Stimulated activated CD8-positive, alpha-beta memory T cell treated with anti-CD3 and anti-CD28 coated beads, Interleukin-12 subunit alpha, Interleukin-12 subunit beta, amount 100 ng/mL, for 1 hour (primary cell): Measurements from ENCODE around the gene LRRC42.

Experiments
- DNase-seq: peaks from one replicate; pipeline ENCODE4 v3.0.0-alpha.2; 2020; ENCODE audit warnings: low read depth

LRRC42 gene, protein sequence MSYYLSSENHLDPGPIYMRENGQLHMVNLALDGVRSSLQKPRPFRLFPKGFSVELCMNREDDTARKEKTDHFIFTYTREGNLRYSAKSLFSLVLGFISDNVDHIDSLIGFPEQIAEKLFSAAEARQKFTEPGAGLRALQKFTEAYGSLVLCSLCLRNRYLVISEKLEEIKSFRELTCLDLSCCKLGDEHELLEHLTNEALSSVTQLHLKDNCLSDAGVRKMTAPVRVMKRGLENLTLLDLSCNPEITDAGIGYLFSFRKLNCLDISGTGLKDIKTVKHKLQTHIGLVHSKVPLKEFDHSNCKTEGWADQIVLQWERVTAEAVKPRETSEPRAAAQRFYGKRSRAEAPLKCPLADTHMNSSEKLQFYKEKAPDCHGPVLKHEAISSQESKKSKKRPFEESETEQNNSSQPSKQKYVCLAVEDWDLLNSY

DNA sequence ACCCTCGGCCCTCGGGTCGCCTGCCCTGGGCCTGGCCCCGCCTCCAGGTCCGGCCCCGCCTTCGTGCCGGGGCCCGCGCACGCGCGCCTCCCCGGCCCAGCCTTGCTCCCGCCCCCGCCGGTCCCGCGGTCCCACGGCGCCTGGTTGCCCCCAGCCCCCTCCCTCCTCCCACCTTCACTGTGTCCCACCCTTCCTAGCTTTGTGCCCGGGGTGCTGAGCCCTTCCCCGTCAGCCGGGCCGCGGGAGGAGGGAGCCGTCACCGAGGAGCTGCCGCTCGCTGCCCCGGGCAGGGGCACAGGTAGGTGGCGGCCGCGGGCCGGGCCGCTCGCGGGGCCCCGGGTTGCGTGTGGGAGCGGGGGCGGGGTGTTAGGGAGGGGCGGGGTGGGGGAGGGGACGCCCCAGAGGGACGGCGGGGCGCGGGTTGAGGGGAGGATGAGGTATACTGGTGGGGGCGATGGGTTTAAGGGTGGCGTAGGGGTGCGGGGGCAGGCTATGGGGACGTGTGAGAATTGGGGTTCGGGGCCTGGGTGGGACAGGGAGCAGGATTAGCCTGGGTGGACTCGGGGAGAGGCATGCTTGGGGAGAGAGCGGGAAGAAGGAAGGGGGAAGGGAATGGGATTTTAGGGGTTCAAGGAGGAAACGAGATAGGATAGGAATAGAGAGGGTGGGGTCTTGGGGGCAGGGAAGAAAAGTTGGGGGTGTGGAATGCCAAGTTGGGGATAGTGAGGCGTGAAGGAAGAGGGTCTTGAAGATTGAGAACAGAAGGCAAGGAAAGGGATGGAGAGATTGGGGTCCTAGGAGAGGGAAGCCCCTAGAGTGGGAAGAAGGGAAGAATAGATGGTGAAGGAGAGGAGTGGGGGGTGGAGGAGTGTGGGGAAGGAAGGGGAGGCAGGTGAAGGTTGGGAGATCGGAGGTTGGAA lies at the start of gene LRRC42:
TSS of gene LRRC42 (plus strand) at position 99 of the 920 bp plus-strand sequence. CDS start 5,650 bp downstream, outside the sequence.
- DNase-seq = no peak

- DNase-seq = no peak
These were observed 49.4 kb upstream of the LRRC42 start for GRCh38 chr1:53896635-53897229.

- DNase-seq = no peak
These were observed 46.9 kb upstream of the LRRC42 start for GRCh38 chr1:53899206-53899628.

DNA sequence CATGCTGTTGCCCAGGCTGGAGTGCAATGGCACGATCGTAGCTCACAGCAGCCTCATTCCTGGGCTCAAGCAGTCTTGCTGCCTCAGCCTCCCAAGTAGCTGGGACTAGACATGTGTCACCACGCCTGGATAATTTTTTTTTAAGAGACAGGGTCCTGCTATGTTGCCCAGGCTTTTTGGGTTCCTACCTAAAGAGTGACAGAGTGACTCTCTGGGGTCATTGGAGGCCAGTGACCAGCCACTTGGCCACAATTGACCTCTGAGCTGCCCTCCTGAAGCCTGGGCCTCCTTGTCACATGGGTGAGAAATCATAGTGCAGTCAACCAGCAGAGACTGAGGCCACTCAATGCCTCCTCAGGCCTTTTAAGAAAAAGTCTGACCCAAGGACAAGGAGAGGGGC lies 46.4 kb upstream of the LRRC42 start:
- DNase-seq = no peak

DNA sequence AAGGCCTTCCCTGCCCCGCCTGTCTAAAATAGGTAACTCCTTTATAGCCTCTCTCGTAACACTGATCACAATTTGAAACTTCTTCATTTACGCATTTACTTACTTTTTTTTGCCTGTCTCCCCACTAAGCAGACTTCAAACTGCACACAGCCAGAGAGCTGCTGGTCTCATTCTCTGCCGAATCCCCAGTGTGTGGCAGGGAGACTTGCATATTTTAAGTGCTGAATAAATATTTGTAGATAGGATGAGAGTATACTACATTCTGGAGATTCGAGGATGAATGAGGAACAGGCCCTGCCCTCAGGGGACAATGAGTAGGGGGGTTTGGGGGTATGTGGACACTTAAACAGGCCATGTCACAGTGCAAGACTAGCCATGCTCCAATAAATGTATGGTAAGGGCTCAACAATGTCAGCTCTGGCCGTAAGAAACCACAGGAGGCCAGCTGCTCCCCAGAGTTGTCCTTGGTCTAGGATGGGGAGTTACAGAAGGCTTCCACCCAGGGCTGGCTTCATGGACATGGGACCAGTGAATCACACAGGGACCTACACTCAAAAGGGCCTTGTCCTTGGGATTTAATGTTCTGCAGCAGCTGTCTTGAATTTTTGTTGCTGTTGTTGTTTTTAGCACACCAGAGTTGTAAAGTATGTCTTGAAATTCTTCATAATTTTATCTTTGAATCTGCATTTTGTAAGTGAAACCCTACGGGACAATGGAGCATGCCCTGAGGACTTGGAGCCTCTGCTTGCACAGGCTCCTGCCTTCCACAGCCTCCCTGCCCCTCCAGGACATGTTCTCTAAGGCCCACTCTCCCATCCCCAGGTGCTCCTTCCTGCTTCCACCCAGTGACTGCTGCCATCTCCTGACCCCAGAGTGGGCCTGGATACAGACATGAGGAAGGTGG lies 43.7 kb upstream of the LRRC42 start:
- no peak for DNase-seq

DNA sequence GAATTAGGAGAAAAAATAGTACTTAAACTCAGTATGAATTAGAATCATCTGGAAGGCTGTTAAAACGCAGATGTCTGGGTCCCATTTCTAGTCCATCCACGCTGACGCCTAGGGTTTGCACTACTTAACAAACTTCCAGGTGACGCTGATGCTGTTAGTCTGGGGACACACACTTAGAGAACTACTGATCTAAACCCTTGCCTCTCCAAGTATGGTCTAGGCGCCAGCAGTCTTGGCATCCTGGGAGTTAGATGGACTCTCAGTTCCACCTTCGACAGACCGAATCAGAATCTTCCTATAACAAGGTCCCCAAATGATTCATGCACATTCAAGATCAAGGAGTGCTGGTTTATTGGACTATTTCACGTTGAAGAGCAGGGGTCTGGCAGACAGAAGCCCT lies 40.6 kb upstream of the LRRC42 start:
- DNase-seq = no peak

DNA sequence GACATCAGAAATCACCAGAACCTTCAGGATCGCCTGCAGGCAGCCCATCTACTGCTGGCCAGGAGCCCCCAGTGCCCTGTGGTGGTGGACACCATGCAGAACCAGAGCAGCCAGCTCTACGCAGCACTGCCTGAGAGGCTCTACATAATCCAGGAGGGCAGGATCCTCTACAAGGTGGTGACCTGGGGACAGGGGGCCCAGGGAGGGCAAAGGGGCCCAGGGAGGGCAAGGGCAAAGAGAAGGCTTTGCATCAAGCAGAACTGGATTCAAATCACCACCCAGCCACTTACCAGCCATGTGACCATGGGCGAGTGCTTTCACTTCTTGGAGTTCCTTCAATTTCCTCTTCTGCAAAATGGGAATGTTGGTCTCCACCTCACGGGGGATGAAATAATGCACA lies 40.0 kb upstream of the LRRC42 start:
- no peak for DNase-seq

GRCh38 chr1:53909946-53910345 lies 36.2 kb upstream of the LRRC42 start:
- no peak for DNase-seq

- no peak for DNase-seq
These were observed 34.7 kb upstream of the LRRC42 start for GRCh38 chr1:53911442-53911841.

DNA sequence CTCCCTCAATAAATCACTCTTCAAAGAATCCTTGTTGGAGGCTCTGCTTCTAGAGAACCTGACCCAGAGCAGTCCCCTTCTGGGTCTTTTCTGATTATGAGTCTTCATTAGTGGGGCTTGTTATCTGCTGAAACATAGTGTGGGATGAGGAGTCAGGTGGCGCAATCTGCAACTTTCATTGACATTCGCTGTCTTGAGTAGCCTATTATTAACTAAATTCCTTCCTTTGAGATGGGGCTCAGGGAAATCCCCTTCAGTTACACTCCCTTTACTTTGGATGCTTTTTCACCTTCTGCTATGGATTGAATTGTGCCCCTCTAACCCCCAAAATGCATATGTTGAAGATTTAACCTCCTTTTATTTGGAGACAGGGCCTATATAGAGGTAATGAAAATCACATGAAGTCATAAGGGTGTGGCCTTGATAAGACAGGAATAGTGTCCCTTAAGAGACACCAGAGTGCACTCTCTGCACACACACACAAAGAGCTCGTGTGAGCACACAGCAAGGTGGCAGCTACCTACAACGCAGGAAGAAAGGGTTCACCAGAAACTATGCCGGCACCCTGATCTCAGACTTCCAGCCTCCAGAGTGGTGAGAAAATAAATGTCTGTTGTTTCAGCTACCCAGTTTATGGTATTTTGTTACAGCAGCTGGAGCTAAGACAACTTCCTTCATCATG lies 32.7 kb upstream of the LRRC42 start:
- no peak for DNase-seq

GRCh38 chr1:53918343-53918742 lies 27.8 kb upstream of the LRRC42 start:
- no peak for DNase-seq

GRCh38 chr1:53919675-53920066 lies 26.5 kb upstream of the LRRC42 start:
- no peak for DNase-seq

GRCh38 chr1:53927376-53927881 lies 18.7 kb upstream of the LRRC42 start:
- no peak for DNase-seq

DNA sequence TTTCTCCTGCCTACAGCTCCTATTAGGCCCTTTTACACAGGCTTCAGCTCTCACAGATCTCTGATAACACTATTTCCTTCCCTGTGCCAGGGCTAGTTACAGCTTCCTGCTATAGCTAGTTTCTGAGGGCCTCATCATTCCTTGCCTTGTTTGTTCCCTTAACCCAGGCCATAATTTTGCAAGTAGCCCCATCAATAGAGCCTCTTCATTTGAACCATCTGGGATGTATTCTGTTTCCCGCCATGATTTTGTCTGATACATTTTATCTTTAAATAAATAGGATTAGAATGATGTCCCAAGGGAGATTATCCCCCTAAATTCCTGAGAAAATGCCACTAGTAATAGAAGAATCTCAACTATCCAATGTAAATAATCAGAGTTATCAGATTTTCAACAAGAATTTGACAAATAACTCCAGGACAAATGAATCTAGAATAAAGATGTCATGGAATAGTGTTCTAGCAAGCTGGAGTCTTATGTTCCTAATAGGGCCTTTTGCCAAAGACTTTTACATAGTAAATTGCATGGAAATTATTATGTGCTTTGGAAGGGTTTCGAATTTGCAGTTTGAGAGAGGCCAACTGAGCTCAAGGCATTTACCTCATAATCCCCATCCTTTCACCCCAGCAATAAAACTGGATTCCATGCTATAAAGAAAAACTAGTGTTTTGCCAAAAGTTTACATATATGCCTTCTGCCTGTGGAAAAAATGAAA lies 16.7 kb upstream of the LRRC42 start:
- no peak for DNase-seq

- no peak for DNase-seq
These were observed 15.2 kb upstream of the LRRC42 start for GRCh38 chr1:53930932-53931331.

- DNase-seq = no peak
These were observed 14.6 kb upstream of the LRRC42 start for GRCh38 chr1:53931523-53931922.

GRCh38 chr1:53934170-53934765 lies 11.9 kb upstream of the LRRC42 start:
- no peak for DNase-seq

DNA sequence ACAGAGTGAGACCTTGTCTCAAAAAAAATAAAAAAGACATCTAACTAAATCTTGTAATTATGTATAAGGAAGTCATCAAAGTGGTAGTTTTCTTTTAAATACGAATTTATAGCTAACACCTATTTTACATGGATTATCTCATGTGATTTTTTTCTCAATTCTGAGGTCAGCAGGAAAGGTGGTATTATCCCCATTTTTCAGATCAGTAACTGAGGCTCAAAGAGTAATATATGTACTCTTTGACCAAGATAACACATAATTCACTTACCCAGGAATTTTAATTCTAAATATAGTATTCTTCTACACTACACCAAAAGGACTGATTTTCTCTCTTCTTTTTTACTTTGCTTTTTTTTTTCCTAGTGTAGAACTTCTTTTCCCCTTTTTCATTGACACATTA lies 9.7 kb upstream of the LRRC42 start:
- no peak for DNase-seq

DNA sequence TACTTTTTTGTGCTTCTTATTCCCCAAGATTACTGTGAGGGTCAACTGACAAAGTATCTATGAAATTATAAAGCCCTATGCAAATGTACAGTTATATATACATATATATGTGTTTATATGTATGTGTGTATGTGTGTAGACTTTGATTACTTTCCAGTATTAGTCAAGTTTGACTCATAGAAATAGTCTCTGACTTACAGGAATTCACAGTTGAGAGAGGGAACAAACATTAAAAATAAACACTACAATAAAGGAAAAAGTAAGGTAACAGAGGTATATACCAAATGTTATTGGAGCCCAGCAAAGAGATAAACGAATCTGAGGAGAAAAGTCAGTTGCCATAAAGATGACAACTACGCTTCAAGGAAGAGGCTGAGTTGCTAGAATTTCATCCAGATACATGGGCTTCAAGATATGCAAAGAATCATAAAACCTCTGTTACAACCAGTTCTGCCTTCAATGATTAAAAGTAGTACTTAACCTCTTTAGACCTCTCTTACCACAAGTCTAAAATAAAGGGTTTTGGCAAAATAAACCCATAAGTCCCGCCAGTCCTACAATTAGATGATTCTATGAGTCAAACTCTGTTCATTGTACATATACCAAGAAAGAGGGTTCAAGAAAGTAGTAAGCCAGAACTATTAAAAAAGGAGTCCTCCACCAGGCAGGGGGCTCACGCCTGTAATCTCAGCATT lies 7.9 kb upstream of the LRRC42 start:
- DNase-seq = no peak
